ENCODE measurements around the gene CHD2.
"Not testable (repeated sequence)": the region's sequence is repeated elsewhere in the genome, so short reads cannot be mapped to it uniquely, and the experiment has no call there.

CHD2 gene

DNA sequence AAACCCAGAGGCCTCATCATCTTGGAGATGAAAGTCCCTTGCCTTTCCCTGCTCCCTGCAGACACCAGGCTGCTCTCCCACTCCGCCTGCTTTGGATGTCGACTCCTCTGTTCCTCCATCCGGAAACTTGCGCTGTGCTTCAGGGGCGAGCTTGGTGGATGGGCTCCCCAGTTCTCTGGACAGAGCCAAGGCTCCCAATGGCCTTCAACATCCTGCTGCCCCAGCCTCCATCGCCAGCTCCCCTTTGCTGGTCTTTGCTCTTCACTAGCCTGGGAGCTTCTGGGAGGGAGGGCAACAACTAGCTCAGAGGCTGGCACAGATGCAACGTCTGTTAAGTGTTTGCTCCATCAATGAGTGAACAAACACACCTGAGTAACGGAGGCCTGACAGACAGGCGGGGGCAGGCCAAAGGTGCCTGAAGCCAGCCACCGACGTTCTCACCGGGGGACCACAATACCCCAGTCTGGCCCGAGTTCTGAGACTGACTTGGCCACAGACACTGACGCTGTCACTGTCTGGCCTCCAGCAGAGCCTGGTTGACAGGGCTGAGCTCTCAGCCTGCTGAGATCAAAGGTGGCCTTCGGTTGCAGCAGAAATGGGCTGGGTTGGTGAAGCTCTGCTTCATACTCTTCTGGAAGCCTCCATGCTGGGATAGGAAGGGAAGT lies 149.9 kb downstream of the CHD2 start:
- no peak for DNase-seq (ENCODE audit: low spot score)

DNA sequence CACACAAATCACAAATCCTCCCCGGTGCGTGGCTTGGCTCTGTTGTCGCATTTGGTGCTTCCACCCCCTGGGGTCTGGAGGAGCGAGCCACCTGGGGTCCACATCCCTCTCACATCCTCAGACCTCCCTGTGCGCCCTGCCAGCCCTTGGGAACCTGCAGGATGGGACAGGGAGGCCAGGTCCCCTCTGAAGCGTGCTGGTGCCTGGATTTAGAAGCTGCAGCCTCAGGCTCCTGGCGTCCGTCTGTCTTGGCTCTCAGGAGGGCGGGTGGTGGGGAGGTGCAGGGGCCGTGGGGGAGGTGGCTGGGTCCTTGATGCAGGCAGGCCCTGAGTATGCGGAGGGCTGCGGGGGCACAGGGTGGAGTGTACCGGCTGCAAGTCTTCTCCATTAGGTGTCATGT lies 150.5 kb downstream of the CHD2 start:
- DNase-seq (ENCODE audit: low spot score) = no peak

DNA sequence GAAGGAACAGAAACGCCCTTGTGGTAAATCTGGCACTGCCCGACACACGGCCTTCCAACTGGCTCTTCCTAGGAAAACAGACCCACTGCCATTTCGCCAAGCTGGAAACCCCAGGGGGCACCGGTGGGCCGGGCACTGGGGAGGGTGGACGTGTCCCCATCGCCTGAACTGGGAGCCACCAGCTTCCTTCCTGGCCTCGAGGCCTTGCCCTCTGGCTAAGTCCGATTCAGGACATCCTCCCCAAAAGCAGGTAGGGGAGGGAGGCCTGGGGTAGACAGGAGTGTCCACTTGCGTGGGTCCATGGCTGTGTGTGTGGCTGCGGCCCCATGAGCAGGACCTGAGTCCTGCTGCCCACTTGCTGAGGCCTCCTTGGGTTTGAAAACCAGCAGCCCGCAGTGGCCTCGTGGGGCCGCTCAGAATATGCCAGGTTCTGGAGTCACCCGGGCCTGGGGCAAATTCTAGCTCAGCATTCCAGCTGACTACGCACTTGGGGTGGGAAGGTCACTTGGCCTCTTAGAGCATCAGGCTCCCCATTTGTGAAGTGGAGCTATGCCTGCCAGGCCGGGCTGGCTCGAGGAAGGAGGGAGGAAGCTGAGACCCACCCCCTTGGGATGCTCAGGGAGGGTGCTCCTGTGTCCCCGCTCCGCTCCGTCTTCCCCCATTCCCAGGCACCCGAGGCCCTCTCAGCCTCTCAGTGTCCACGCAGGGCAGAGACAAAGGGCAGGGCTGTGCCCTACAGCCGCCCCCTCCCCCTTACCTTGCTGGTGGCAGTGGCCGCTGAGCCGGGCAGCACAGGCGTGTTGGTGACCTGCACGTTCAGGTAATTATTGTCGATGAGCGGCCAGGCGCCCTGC lies 151.3 kb downstream of the CHD2 start:
- no peak for DNase-seq (ENCODE audit: low spot score)

DNA sequence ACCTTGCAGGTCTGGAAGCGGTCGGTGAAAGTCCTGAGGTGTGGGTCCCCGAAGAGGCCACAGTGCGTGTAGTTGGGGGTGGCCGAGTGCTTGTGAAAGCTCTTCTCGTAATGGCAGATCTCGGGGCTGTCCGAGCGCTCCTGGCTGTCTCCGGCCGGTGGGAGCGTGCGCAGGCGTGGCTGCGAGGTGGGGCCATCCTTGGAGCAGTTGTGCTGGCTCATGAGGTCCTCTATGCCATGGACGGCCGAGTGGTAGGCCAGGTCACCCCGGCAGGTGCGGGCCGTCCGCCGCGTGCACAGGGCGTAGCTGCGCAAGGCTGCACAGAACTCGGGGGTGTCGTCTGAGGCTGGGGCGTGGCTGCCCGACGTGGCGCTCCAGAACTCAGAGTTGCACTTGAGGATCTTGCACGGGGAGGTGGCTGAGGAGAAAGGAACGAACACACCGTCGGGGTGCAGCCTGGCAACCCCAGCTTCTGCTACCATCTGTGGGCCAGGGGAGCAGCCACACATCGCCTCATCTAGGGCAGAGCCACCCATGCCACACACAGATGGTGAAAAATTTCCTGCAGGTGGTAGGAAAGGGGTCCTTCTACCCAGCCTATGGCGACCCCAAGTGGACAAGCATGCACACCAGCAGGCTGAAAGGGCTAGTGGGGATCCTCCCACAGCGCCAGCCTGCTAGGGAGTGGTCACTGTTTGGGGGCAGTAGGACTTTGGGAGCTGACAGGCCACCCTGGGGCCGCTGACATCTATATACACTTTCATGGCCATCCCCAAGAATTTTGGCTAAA lies 152.2 kb downstream of the CHD2 start:
- DNase-seq (ENCODE audit: low spot score) = no peak

DNA sequence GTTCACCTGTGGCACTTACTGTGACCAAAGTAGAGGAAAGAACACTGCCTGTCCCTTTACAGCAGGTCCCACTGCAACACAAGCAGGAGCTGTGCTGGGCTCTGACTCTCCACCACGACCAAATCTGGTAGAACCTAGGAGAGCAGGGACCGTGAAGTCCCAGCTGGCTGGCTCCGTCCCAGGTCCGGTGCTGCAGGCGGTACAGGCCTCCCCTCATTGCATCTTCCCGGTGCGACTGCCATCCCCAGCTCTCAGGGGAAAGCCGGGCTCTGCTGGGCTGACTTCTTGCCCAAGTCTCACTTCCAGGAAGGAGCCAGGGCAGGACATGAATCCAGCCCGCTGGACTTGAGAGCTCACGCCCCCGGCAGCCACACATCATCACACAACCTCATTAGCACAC lies 155.1 kb downstream of the CHD2 start:
- DNase-seq (ENCODE audit: low spot score) = no peak

DNA sequence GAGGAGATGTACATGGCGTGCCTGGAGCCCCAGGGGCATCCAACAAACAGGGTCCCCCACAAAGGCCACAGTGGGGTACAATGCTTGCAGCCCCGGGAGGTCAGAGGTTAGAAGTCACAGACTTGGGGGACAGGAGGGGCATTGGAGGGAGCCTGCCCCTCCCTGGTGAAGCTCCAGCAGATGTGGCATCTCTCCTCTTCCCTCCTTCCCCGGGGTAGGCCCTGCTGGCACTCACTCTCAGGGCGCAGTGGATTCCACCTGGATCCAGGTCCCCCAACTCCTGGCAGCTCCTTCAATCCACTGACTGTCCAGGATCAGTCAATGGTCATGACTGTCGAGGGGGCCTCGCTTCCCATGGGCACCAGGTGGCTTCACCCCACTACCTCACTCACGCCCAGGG lies 156.7 kb downstream of the CHD2 start:
- no peak for DNase-seq (ENCODE audit: low spot score)

DNA sequence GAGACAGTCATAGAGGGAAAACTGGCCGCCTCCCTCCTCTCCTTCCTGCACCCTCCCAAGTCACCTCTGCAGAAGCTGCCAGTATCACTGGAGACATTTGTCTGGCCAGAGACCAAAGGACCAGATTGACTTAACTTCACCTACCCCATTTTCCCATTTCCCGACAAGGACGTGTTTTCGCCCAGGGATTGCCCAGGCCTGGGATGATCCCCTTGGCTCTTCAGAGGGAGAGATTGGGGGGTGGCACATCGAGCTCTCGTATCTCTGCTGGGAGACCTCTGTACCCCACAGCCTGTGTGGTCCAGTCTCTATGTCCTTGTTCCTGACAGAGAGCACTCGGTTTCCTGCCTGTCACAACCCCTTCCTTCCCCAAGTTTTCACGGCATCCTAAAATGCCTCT lies 157.5 kb downstream of the CHD2 start:
- no peak for DNase-seq (ENCODE audit: low spot score)

DNA sequence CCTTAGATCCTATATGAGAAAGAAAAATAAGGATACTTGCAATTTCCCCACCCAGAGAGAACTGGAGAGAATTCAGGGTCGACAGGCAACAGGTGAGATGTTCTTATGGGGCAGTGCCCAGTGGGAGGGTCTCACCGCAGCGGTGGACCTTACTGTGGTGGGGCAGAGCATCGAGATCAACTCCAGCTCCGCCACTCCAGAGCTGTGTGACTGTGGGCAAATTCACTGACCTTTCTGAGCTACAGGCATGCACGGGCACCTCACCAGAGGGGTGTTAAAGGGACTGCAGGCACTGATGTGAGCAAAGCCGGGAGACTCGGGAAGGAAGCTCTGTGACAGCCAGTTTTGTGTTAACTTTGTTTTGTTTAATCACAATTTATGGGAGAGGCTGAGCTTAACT lies 158.0 kb downstream of the CHD2 start:
- DNase-seq (ENCODE audit: low spot score) = no peak

DNA sequence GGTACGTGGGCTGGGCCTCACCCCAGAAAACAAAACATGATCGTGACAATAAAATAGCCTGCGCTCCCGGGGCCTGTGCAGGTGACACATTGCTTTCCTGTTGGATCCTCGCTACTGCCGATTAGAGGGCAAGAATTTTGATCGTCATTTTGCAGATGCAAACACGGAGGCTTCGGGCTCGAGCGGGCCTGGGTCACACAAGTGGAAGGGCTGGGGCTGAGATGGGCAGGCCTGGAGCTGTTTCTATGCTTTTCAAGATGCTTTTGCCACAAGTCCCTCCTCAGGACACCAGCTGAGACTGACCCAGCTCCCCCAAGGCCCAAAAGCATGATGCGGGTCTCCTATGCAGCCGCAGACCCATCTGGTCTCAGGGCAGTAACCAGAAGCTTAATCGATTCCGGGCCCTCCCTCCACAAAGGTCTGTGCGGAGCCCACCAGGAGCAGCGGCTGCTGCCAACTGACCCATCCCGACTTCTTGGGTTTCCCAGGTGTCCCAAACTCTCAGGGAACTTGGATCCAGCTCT lies 158.8 kb downstream of the CHD2 start:
- no peak for DNase-seq (ENCODE audit: low spot score)

DNA sequence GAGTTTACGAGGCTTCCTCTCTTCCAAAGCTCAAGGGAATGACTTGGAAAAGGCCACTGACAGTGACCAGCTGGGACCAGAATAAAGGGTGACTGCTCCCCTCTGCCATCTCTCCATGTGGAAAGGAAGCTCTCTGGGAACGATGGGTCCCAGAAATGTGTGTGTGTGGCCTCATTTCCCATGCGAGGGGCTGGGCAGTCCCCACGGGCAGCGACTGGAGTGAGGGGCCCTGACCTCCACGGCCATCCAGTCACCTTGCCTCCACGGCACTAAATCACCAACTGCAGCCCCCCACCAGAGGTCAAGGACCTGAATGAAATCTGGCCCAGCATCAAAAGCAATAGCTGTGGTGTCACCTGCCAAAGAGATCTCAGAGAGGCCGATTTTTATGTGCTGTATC lies 159.3 kb downstream of the CHD2 start:
- DNase-seq (ENCODE audit: low spot score) = no peak

DNA sequence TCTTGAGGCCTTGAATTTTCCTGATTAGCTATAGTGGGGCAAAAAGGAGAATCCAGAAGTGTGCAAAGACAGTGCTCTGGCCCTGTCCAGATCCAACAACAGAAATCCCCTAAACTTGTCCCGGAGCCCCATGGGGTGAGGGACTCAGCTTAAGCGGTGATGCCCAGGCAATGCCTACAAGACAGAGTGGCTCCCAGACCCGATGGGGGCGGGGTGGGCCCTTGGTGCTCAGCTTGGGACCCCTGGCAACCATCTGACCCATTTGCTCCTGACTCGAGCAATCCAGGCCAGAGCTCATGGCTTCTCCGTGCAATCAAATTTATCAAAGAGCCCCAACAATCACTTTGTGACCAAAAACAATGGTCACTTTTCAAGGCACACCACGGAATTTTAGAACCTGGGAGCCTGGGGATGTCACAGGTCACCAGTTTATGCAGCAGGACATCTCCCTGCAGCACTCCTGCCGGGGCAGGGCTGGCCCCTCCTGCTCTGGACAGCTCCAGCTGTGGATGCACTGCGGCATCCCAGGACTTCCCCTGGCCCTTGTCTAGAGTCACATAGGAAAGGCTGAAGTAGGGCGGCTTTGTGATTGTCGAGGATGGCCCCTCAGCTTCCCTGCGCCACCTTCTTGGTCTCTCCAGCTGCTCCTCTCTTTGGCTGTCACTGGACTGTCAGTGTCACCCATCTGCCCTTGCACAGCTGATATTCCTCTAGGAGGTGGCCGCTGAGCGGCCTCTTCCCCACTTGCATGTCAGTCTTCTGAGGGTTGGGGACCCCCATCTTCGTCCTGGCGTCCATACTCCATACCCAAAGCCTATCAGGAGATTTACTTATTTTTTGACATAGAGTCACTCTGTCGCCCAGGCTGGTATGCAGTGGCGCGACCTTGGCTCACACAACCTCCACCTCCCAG lies 160.5 kb downstream of the CHD2 start:
- no peak for DNase-seq (ENCODE audit: low spot score)

DNA sequence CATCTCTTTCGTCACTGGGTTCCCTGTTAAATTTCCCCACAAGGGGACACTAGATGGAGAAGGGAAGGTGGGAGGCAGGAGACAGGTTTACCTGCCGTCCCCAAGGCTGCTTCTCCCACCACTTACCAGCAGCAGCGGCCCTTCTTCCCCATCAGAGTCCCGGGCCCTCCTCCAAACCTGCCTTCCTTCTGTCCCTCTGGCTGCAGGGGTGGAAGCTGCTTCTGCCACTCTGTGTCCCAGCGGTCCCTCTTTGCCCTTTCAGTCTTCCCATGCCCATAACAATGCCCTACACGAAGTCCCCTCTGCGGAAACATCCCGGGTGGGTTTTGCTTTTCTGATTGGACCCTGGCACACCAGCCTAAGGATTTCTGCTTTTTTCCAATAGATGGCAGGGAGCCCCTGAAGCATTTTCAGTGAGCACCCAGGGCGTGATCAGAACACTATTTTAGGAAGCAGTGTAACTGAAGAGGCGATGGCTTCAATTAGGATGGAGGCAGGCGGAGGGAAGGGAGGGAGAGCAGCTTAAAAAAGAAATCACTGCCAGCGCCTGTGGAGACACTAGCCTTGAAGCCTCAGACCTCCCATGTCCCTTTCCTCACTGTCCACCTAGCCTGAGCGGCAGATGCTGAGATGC lies 162.6 kb downstream of the CHD2 start:
- not testable (repeated sequence) for DNase-seq (ENCODE audit: low spot score)

DNA sequence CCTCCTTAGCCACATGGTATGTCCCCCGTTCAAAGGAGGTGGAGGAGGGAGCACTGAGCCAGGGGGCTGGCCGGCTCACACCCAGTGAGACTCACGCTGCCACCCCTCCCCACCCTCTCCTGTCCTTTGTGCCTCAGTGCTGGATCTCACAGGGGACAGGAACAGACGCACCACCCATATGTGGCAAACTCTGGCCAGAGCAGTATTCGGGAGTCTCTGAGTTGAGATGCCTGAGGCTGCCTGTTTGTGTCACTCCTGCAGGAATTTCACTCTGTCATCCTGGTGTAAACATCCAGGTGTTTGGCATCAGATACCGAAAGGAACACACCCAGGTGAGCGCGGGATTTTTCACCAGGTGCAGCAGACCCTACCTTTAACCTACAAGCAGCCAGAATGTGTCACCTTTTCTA lies 163.1 kb downstream of the CHD2 start:
- no peak for DNase-seq (ENCODE audit: low spot score)

DNA sequence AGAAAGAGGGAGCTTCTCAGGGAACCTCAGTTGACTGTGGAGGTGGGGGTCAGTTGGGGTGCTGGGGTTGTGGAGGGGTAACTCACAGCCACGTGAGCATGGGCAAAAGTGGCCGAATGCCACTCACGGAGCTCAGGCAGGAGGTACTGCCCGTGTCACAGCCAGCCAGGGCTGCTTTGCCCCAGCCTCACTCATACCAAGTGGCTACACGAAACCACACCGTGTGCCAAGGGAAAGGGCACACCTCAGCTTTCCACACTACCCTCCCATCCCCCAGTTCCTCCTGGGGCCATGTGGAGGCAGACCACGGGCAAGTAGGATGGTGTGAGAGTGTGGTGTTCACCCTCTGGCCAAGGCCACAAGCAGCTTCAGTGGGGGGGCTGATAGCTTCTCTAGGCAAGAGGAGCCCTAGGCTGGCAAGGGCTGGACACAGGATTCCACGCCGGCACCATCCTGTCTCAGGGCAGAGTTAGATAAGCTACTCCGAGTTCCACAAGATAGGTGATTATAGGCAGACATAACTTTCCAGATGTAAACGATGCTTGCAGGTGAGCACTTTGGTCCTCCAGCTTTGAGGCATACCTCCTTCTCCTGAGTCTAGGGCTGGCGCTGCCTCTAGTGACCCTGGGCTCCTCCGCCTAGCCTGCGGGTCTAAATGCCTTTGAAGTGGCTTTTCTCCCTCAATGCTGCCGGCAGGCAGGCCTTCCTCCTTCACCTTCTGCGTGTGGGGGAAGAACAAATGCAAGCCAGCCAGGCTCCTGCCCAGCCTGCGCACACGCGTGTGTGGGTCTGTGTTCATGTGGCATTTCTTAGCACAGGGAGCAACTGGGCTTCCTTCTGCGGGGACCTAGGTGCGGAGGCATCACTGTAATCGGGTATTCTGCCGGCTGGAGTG lies 163.9 kb downstream of the CHD2 start:
- DNase-seq (ENCODE audit: low spot score) = no peak

DNA sequence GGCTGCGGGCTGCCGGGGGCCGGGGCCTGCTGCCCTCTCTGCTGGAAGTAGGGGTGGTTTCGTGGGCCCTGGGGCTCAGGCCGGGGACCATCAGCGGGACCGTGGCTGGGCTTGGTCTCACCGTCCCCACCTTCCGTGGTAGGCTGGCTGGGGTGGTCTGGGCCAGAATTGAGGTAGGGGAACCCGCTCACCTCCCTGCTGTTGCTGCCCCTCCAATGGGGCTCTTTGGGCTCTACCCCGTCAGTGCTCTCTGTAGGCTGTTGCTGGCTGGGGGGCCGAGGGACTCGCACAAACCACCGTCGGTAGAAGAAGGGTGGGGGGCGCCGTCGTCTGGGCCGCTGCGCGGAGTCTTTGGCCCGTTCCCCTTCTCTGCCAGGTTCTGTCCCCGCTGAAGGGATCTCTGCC lies 165.5 kb downstream of the CHD2 start:
- no peak for DNase-seq (ENCODE audit: low spot score)

DNA sequence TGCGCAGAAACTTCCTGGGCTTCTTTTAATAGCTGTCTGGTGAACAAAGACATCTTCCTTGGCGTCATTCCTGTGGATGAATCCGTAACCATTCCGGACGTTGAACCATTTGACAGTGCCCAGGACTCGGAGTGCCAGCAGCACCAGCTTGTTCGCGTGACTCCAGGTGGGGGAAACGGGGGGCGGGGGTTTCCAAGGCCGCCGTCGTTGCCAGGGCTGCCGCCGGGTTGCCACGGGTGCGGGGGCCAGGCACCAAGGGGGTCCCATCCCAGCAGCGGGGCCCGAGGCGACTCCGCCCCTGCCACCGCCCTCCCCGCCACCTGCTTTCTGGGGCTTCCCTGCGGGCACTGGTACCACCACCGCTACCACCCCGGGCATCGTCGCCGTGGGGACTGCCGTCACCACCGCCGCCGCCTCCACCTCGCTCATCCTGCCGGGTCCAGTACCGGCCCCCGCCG lies 166.1 kb downstream of the CHD2 start:
- no peak for DNase-seq (ENCODE audit: low spot score)

DNA sequence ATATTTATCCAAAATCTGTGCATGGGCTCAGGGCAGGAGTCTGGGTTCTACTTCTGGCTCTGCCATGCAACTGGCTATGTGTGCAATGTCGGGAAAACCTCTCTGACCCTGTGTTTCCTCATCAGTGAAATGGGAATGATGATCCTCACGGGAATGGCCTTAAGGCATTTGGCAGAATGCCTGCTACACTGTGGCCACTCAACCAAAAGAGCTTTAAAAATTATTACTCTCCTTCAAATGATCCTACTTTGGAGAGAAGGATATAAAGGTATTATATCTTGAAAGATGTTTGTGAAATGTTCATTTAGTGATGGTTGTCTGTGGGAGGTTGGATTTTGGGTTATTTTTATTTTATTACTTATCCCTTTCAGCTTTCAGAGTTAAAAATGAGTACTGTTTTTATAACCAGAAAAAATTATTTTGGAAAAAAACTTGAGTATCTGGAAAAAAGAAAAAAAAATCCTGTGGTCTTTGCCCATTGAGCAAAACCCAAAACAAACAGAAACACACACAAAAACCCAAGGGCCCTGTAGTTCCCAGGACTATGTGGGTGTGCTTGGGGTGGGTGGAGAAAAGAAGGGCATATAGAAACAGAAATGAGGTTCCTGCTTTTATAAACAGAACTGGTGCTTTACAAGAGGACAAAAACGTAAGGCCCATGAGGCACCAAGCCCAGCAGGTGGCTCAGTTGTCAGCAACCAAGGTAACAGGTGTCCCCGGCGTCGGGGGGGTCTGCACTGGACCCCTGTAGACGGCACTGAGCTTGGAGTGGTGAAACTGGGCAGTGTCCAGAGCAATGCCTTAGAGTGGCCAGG lies 166.9 kb downstream of the CHD2 start:
- no peak for DNase-seq (ENCODE audit: low spot score)

DNA sequence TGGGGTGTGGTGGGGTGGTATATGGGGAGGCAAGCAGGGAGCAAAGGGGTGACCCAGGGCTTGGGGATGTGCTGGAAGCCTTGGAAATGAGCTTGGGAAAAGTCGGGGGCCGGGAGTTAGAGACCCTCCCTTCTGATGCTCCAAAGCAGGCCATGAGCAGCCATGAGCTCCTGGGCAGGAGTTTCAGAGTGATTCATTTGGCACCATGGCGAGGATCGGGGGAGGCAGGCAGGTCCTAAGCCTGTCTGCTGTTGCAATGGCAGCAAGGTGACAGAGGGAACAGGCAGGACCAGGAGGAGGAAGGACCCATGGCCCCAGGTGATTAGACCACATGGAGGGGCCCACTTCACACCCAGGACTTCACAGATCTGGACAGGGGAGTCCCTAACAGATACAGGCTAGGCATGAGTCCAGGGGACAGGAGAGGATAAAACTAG lies 167.5 kb downstream of the CHD2 start:
- DNase-seq (ENCODE audit: low spot score) = no peak
